HG02970 (cell line): Measurements from ENCODE around the gene MAGIX.
"Not testable (repeated sequence)": the region's sequence is repeated elsewhere in the genome, so short reads cannot be mapped to it uniquely, and the experiment has no call there.

Experiments
- ATAC-seq: cut with Tn5 transposase; IDR thresholded peaks from one replicate; pipeline ENCODE4 v1.9.1; 2021; ENCODE audit warnings: mild to moderate bottlenecking, moderate library complexity, moderate number of reproducible peaks; ENCODE audit not compliant: unreplicated experiment, low FRiP score

Gene MAGIX

GRCh38 chrX:49157194-49157593 lies 5.4 kb upstream of the MAGIX start:
- ATAC-seq = no peak

- ATAC-seq = no peak
Measured at GRCh38 chrX:49160908-49161307, 1.6 kb upstream of the MAGIX start.

DNA sequence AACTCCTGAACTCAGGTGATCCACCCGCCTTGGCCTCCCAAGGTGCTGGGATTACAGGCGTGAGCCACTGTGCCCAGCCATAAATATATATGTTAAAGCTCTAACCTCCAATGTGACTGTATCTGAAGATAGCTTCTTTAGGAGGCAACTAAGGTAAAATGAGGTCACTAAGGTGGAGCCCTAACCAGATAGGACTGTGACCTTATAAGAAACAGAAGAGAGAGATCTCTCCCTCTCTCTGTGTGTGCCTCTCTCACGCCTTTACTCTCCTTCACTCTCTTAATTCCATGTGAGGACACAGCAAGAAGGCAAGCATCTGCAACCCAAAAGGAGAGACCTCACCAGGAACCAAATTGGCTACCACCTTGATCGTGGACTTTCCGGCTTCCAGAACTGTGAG lies 926 bp upstream of the MAGIX start:
- ATAC-seq = no peak

GRCh38 chrX:49163555-49164419 lies 1.2 kb downstream of the MAGIX start:
- ATAC-seq = peak; percentile 35

- no peak for ATAC-seq
Measured at GRCh38 chrX:49164589-49165360, 2.2 kb downstream of the MAGIX start.

- peak; percentile 38 for ATAC-seq
Measured at GRCh38 chrX:49165901-49166881, 3.6 kb downstream of the MAGIX start.

DNA sequence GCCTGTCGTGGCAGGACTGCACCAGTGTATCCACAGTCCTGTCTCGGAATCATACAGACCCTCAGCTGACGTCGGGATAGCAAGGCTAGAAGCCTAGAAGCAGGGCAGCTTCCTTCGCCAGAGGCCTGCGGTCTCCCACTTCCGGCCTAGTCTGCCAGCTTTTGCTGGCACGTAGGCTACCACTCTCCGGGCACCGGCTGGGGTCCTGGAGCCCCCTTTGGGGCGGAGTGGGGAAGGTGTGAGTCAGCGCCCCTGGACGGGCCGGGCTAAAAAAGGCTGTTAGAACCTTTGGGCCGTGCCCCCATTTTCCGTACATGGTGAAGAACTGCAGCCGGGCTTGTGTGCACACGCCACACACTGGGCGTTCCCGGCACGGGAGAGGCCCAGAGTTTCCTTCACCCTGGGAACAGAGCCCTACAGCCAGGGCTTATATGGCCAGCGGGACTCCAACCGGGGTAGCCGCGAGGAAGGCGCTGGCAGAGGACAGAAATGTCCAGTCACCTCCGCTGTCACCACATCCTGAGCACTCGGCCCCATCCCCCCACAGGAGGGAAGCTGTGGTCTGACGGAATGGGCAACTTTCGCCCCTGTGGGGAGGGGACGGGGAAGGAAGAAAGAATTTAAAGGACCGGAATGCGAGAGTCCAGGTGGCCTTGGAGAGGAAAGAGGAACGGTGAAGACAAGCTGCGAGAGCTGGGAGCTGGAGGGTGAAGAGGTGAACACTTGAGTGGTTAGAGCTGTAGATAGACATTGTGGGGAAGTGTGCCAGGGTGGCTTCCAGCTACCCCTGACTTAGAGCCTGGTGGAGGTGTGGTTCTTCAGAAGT lies 4.6 kb downstream of the MAGIX start:
- ATAC-seq = peak; percentile 24

GRCh38 chrX:49167740-49168108 lies 5.2 kb downstream of the MAGIX start:
- ATAC-seq = no peak

- no peak for ATAC-seq
Measured at GRCh38 chrX:49171752-49172279, 9.3 kb downstream of the MAGIX start, which contains the start of gene PLP2. Gene PLP2 (plus strand): TSS chrX:49171898. CDS start chrX:49172001, 103 bp downstream.

DNA sequence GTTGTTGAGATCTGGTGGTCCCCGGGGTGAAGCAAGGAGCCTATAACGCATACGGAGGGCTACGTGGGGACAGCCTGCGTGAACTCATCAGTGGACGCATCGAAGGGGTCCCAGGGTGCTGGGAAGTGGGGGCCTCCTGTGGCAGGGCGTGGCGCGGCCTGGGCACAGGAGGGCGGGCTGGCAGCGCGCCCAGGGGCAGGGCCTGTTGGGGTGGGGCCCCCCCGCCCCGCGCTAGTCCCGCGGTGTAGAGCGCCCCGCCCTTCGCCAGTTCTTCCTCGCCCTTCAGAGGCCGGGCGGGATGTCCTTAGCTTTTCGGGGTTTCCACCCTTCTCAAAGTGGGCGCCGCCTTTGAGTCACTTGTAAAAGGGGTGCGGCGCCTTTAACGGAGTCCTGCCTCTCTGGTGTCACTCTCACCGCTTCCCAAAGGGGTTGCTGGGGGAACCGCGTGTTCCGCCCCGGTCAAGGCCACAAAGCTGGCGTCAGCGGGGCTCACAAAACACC lies 9.8 kb downstream of the MAGIX start:
- ATAC-seq = peak; percentile 54

DNA sequence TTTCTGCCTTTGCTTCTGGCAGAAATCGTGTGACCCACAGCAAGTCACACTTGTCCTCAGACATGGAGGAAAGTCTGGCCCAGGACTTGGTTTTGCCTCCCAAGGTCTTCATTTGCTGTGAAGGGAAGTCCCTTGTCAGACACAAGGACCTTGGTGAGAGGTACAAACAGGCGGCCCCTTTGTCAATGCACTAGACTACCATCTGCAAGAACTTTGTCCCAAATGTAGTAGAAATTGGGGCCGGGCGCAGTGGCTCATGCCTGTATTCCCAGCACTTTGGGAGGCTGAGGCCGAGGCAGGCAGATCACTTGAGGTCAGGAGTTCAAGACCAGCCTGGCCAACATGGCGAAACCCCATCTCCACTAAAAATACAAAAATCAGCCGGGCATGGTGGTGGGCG lies 11.0 kb downstream of the MAGIX start:
- not testable (repeated sequence) for ATAC-seq

- ATAC-seq = no peak
Measured at GRCh38 chrX:49174723-49175122, 12.2 kb downstream of the MAGIX start.

DNA sequence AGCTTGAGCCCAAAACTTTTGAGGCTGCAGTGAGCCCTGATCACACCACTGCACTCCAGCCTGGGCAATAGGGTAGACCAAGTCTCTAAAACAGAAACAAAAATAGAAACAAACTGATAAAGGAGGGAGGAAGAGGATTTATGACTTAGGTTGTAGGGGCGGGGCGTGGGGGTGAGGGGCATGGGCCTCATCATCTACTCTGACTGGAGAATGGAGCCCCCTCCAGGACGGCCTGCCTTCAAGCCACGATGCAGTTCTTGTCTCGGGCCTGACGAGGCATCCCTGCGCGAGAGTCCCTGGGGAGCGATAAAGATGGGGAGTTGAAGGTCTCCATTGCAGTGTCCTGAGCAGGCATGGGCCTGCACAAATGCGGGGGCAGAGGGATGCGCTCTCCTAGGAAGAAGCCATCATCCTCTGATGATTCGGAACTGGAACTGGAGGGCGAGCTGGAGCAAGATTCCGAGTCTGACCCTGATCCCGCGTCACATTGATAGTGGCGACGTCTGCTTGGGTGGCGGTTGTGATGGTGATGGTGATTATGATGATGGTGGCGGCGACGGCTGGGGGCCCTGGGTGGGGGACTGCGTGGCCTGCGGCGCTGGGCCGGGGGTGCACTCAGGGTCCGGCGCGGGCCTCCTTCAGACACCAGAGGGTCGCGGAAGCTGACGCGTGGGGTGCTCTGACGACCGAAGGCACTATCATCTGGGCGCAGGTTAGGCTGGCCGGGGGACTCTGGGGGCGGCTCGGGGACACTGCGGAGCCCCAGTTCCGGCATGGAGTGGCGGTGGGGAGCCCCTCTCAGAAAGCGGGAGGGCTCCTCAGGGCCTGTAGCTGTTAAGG lies 13.1 kb downstream of the MAGIX start:
- no peak for ATAC-seq

GRCh38 chrX:49176421-49177326 lies 14.1 kb downstream of the MAGIX start:
- ATAC-seq = no peak

GRCh38 chrX:49177338-49177833 lies 14.8 kb downstream of the MAGIX start:
- ATAC-seq = no peak

GRCh38 chrX:49177873-49178480 lies 15.4 kb downstream of the MAGIX start:
- ATAC-seq = no peak

DNA sequence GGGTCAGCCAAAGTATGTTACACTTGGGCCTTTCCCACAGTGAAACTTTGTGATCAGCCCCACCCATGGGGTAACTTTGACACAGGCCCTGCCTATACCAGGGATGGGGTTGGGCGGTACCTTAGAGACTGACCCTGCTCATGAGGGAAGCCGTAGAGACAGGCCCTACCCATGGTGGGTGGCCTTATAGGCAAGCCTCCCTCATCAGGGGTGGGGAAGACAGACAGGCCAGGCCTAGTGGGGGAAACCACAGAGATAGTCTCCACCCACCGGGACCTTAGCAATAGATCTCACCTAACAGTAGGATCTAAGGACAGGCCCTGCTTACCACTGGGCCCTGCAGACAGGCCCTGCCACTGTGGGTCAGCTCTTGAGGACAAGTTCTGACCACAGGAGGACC lies 16.0 kb downstream of the MAGIX start:
- no peak for ATAC-seq
